Body of pancreas (tissue), 4 donors: ENCODE data around the gene LPCAT1.

Experiments used
- POLR2A ChIP-seq, 3 donors: fragments of 450-650 bp; IDR thresholded peaks; one replicate each; pipeline ENCODE4 v1.6.1; 2016; ENCODE audit warnings: antibody characterized with exemption in 3 of 3, mild to moderate bottlenecking in 2 of 3
- TF ChIP-seq, protein P1 (sequence below), 7 experiments: fragments of 450-650 bp in 4 of 7; fragments of 200-600 bp in 3 of 7; sonication (generic) in 3 of 7; IDR thresholded peaks; one replicate each; pipeline ENCODE4 v1.5.1; 2016 to 2019; ENCODE audit warnings: antibody characterized with exemption in 7 of 7

DNA sequence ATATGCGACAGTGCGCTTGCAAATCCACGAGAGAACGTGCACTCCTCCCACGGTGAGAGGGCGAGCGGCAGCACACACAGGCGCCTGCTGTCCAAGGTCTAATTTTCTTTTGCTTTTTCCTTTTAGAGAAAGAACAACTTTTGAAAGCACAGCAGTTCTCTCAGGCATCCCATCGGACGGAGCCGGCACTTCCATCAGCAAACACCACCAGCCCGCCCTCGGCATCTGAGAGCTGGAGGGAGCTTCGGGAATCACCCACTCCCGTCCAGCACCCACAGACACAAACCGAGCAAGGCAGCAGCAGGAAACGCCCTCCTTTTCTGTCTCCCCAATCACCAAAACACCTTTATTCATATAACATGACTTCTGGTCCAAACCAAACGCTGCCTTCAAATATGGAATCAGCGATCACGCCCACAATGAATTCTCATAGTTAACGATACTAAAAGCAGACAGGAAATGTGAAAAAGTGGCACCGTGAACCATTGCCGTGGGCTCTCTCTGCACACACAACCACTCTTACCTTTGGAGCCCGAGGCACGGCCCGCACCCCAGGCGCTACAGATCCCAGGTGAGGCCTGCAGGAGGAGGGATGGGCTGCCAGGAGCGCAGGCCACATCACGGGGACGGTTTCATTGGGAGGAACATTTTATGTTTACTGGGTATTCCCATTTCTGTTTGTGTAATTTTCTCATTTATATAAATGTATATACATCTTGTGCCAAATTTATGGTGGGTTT, 14.2 kb downstream of the LPCAT1 start:
- TF ChIP-seq, protein P1, sequence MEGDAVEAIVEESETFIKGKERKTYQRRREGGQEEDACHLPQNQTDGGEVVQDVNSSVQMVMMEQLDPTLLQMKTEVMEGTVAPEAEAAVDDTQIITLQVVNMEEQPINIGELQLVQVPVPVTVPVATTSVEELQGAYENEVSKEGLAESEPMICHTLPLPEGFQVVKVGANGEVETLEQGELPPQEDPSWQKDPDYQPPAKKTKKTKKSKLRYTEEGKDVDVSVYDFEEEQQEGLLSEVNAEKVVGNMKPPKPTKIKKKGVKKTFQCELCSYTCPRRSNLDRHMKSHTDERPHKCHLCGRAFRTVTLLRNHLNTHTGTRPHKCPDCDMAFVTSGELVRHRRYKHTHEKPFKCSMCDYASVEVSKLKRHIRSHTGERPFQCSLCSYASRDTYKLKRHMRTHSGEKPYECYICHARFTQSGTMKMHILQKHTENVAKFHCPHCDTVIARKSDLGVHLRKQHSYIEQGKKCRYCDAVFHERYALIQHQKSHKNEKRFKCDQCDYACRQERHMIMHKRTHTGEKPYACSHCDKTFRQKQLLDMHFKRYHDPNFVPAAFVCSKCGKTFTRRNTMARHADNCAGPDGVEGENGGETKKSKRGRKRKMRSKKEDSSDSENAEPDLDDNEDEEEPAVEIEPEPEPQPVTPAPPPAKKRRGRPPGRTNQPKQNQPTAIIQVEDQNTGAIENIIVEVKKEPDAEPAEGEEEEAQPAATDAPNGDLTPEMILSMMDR (IDR thresholded peaks at IDR 0.05): no peak
- TF ChIP-seq POLR2A (IDR thresholded peaks at IDR 0.05): no peak
